HCT116 (cell line): ENCODE data around the gene PREX1. TPM values are rescaled to one million over a fixed set of nuclear protein-coding genes. Genes with fewer than 3 reads are reported as not detected.

Experiments
- ATAC-seq: fragments of 200-7000 bp; cut with Tn5 transposase; 2 replicates; pipeline ENCODE4 v1.9.1; 2020; ENCODE audit warnings: mild to moderate bottlenecking, moderate library complexity
- BruUV-seq: library from RNA; stranded (reverse); fragments of 400-500 nt; replicated peaks from 2 replicates; lab custom pipeline; 2021; lab: Mats Ljungman, UMichigan
- CTCF ChIA-PET: fragments of 300-600 bp; sonication (Branson Sonifier 250); formaldehyde crosslinking; loops from one replicate; lab custom pipeline; 2021; ENCODE audit warnings: antibody characterized with exemption; lab: Charles Lee
- POLR2A ChIA-PET: fragments of 300-600, 350-600 bp; sonication (Branson Sonifier 250); formaldehyde crosslinking; loops from one replicate; lab custom pipeline; 2021; ENCODE audit warnings: antibody characterized with exemption; lab: Charles Lee
- RAD21 ChIA-PET, 2 experiments: fragments of 300-600 bp; sonication (Branson Sonifier 250); formaldehyde crosslinking; loops; one replicate each; lab custom pipeline; 2023; ENCODE audit warnings: low total read pairs in 2 of 2; ENCODE audit not compliant: uncharacterized antibody in 2 of 2, unreplicated experiment in 2 of 2, low non-redundant PET in 1 of 2; lab: Charles Lee
- DNase-seq: peaks from one replicate; pipeline ENCODE4 v3.0.0-alpha.2; 2010; ENCODE audit warnings: low read depth, low spot score
- H2AFZ ChIP-seq: fragments of 200-600 bp; shearing (Covaris generic), sonication (generic); 2 replicates; pipeline ENCODE4 v1.6.1; 2017; ENCODE audit warnings: low read depth, mixed run types, mixed read lengths, antibody characterized with exemption, low read length; ENCODE audit not compliant: poor library complexity, severe bottlenecking
- H3K27ac ChIP-seq: 2 replicates; pipeline ENCODE4 v1.5.1; 2012; ENCODE audit warnings: low read depth, low read length
- H3K27me3 ChIP-seq: fragments of 200-600 bp; sonication (generic); 2 replicates; pipeline ENCODE4 v1.6.1; 2016; ENCODE audit warnings: mixed run types, low read length, mixed read lengths; ENCODE audit not compliant: insufficient read depth
- H3K36me3 ChIP-seq, 2 experiments: fragments of 200-500 bp in 1 of 2; fragments of 200-600 bp in 1 of 2; sonication (Bioruptor generic) in 1 of 2; sonication (generic) in 1 of 2; 2 replicates each; pipeline versions ENCODE4 v1.5.1 to v1.6.1; 2014 to 2016; ENCODE audit warnings: low read length in 2 of 2, inconsistent platforms in 1 of 2, mixed read lengths in 1 of 2, mixed run types in 1 of 2; ENCODE audit not compliant: insufficient read depth in 2 of 2, control insufficient read depth in 1 of 2
- H3K4me1 ChIP-seq, 2 experiments: fragments of 200-600 bp in 1 of 2; sonication (generic) in 1 of 2; 2 replicates each; pipeline versions ENCODE4 v1.5.1 to v1.6.1; 2012 to 2017; ENCODE audit warnings: low read length in 2 of 2, inconsistent platforms in 1 of 2, mild to moderate bottlenecking in 1 of 2, mixed read lengths in 1 of 2, mixed run types in 1 of 2, moderate library complexity in 1 of 2; ENCODE audit not compliant: insufficient read depth in 2 of 2, control insufficient read depth in 1 of 2
- H3K4me2 ChIP-seq: fragments of 200-600 bp; sonication (generic); 2 replicates; pipeline ENCODE4 v1.6.1; 2017; ENCODE audit warnings: mixed run types, low read length, mixed read lengths
- H3K4me3 ChIP-seq, 2 experiments: fragments of 200-600 bp in 1 of 2; sonication (generic) in 1 of 2; replicated peaks in 1 of 2; 2 replicates each; pipeline ENCODE4 v1.5.1; 2011 to 2016; ENCODE audit warnings: low read length in 2 of 2, control low read depth in 1 of 2, low read depth in 1 of 2, mild to moderate bottlenecking in 1 of 2, mixed read lengths in 1 of 2, mixed run types in 1 of 2
- H3K79me2 ChIP-seq: fragments of 200-600 bp; sonication (generic); 2 replicates; pipeline ENCODE4 v1.6.1; 2017; ENCODE audit warnings: mild to moderate bottlenecking, mixed run types, low read length, moderate library complexity, mixed read lengths; ENCODE audit not compliant: insufficient read depth
- H3K9ac ChIP-seq: fragments of 200-600 bp; sonication (generic); 2 replicates; pipeline ENCODE4 v1.6.1; 2016; ENCODE audit warnings: low read length, mixed read lengths
- H3K9me2 ChIP-seq: fragments of 200-600 bp; sonication (generic), shearing (Covaris generic); 2 replicates; pipeline ENCODE4 v1.6.1; 2017; ENCODE audit warnings: mixed run types, mild to moderate bottlenecking, moderate library complexity; ENCODE audit not compliant: insufficient read depth
- H3K9me3 ChIP-seq, 2 experiments: fragments of 200-500 bp in 1 of 2; fragments of 200-600 bp in 1 of 2; sonication (Bioruptor generic) in 1 of 2; sonication (generic) in 1 of 2; 2 replicates each; pipeline ENCODE4 v1.6.1; 2014 to 2017; ENCODE audit warnings: low read length in 2 of 2, mixed read lengths in 2 of 2, inconsistent platforms in 1 of 2, low read depth in 1 of 2, mild to moderate bottlenecking in 1 of 2, mixed run types in 1 of 2, moderate library complexity in 1 of 2; ENCODE audit not compliant: control insufficient read depth in 1 of 2, insufficient read depth in 1 of 2
- H4K20me1 ChIP-seq: fragments of 200-600 bp; sonication (generic), shearing (Covaris generic); 2 replicates; pipeline ENCODE4 v1.6.1; 2017; ENCODE audit warnings: mixed run types, mild to moderate bottlenecking, moderate library complexity; ENCODE audit not compliant: insufficient read depth
- ATF3 ChIP-seq: IDR thresholded peaks from 2 replicates; pipeline ENCODE4 v1.6.1; 2012
- CTCF ChIP-seq, 3 experiments: fragments of 200-600 bp in 1 of 3; sonication (generic) in 1 of 3; IDR thresholded peaks in 2 of 3; conservative IDR thresholded peaks in 1 of 3; 2 replicates each; pipeline ENCODE4 v1.5.1; 2012 to 2017; ENCODE audit warnings: low read depth in 2 of 3, low read length in 2 of 3, antibody characterized with exemption in 1 of 3, borderline replicate concordance in 1 of 3, control low read depth in 1 of 3, mild to moderate bottlenecking in 1 of 3, mixed read lengths in 1 of 3, mixed run types in 1 of 3, moderate library complexity in 1 of 3; ENCODE audit not compliant: insufficient read depth in 1 of 3
- REST ChIP-seq: IDR thresholded peaks from 2 replicates; pipeline ENCODE4 v1.6.1; 2012; ENCODE audit warnings: low read depth
- SRF ChIP-seq: IDR thresholded peaks from 2 replicates; pipeline ENCODE4 v1.6.1; 2012; ENCODE audit warnings: low read depth
- TCF7L2 ChIP-seq: IDR thresholded peaks from 2 replicates; pipeline ENCODE4 v1.7.0; 2011; ENCODE audit warnings: borderline replicate concordance, inconsistent platforms; ENCODE audit not compliant: insufficient read depth, insufficient read length; ENCODE audit errors: extremely low read depth
- intact Hi-C: fragments of 100-400 bp; cut with micrococcal nuclease; formaldehyde crosslinking; loops from 2 replicates; pipeline ENCODE4 v1.10.0; 2022
- total RNA-seq: library from RNA; stranded (reverse); gene quantifications from one replicate; pipeline ENCODE4 v1.2.1, GENCODE V29; 2021; ENCODE audit not compliant: unreplicated experiment

Gene PREX1
- total RNA-seq, 1 experiment from 2014 or later, result 6.1 TPM

DNA sequence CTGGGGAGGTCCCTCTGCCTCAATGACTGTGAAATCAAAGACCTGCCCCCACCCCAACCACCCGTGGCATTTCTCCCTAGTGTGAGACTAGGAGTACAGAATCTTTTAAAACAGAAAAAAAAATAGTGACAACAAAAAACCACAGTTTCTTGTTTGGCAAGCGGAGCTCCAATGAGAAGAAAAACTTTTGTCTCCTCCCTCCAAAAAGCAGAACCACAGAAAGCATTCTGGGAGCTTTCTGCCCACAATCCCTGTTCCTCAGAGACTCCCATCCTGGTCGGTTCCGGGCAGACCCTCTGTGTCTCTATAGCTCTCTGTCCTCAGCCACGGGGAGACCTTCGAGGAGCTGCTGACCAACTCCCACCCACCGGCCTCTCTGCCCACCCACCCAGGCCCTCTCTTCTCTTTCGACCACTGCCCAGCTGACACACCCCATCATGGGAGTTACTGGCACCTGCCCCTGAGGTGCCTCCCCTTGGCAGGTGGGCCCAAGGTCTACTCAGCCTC, 4.9 kb downstream of the PREX1 start (continued):
- no peak for TF ChIP-seq REST

DNA sequence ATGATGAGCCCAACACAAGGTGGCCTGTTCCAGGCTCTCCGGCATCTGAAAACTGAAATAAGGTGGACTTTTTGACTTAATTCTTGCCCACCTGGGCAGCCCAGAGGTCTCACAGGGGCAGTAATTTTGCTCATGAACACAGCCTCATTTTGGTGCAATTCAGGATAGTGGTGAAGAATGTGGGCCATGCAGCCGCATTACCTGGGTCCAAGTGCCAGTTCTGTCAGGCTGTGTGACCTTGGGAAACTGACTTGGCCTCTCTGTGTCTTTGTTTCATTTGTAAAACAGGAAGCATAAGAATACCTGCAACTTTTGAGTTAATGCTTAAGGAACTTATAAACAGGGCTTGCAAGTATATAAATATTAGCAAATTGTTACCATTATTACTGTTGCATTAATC, 5.6 kb downstream of the PREX1 start:
- CTCF ChIA-PET, result no interaction called here
- H3K9me2 ChIP-seq, result no peaks in the 10 kb centered on the region
- DNase-seq (no peak), ATAC-seq (no peak)
- no peak overlapping the region for H3K27ac ChIP-seq
- no peaks in the 10 kb centered on the region for H3K9me3 ChIP-seq
- TF ChIP-seq TCF7L2 (no peak), CTCF (IDR thresholded peaks at IDR 0.05 in 2 of 3, conservative IDR thresholded peaks at IDR 0.05 in 1 of 3; ENCODE audit: borderline replicate concordance in 1 of 3, insufficient read depth in 1 of 3, low read depth in 2 of 3, low read length in 2 of 3) (no peak), ATF3 (no peak), SRF (no peak)
- RAD21 ChIA-PET, result no interaction called here
- H3K36me3 ChIP-seq, result no peaks in the 10 kb centered on the region
- H3K79me2 ChIP-seq, result no peaks in the 10 kb centered on the region
- POLR2A ChIA-PET, result no interaction called here
- no peaks in the 10 kb centered on the region for H3K27me3 ChIP-seq
- H3K4me3 ChIP-seq, result no peak overlapping the region
- no TSS peak for BruUV-seq
- H4K20me1 ChIP-seq, result no peaks in the 10 kb centered on the region
- no peak overlapping the region for H2AFZ ChIP-seq
- peaks cover 0 to 3% of the 10 kb centered on the region in 2 experiments; a peak in 1 of 4 replicates for H3K4me1 ChIP-seq
- no peak overlapping the region for H3K4me2 ChIP-seq
- H3K9ac ChIP-seq, result no peak overlapping the region
- intact Hi-C loops, result no loop called here
